Measurements from ENCODE around the gene ALMS1. TPM values are rescaled to one million over a fixed set of nuclear protein-coding genes. Genes with fewer than 3 reads are reported as not detected.

ALMS1 gene
- polyA plus RNA-seq, 1 of the 3 experiments (the other 2 are of a cell fraction): 7.0 TPM

DNA sequence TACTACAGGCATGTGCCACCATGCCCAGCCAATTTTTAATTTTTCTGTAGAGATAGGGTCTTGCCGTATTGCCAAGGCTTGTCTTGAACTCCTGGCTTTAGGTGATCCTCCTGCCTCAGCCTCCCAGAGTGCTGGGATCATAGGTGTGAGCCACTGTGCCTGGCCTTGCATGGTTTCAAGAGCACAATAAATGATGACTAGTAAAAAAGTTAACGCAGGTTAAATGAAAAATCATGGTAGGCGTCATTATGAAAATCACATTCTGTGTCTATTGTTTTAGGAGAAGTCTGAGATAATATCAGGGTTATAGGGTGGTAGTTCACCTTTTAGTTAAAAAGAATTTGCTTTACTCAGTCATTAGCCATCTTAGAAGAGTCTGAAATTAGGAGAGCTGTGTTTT lies 38.3 kb downstream of the ALMS1 start:
- Histone ChIP-seq H3F3A (replicated peaks; ENCODE audit: insufficient read depth) (no peaks in the 10 kb centered on the region), H3K4me2 (no peak overlapping the region), H3K27me3 (ENCODE audit: insufficient read depth) (no peaks in the 10 kb centered on the region), H3K27ac (ENCODE audit: low read depth in 2 of 2, low read length in 1 of 2) (no peak overlapping the region), H3K9me2 (no peaks in the 10 kb centered on the region), H3K79me2 (ENCODE audit: insufficient read depth) (no peaks in the 10 kb centered on the region), H2AFZ (ENCODE audit: low read depth) (no peak overlapping the region), H4K20me1 (ENCODE audit: insufficient read depth) (no peaks in the 10 kb centered on the region), H3K9ac (no peak overlapping the region), H3K9me3 (no peaks in the 10 kb centered on the region), H3K36me3 (replicated peaks in 1 of 2; ENCODE audit: control insufficient read depth in 1 of 2, insufficient read depth in 2 of 2, low read length in 1 of 2) (peaks cover 46 to 55% of the 10 kb centered on the region in 2 experiments), H3K4me1 (ENCODE audit: control insufficient read depth in 1 of 2, insufficient read depth in 2 of 2, low read depth in 1 of 2, low read length in 1 of 2) (no peaks in the 10 kb centered on the region), H3K4me3 (ENCODE audit: low read depth in 2 of 2, low read length in 1 of 2) (no peak overlapping the region)
- DNase-seq: no peak
- POLR2A ChIA-PET: no interaction called here
- 100% methylated on average over 3 of the region's 3 CpGs for WGBS (ENCODE audit: low lambda C conversion rate)
- CTCF ChIA-PET: interaction anchor here (0.9 kb wide), 1 partner anchor 133 kb away, joined by 3 read pairs; no protein-coding TSS in a partner anchor
- TF ChIP-seq, protein P1, sequence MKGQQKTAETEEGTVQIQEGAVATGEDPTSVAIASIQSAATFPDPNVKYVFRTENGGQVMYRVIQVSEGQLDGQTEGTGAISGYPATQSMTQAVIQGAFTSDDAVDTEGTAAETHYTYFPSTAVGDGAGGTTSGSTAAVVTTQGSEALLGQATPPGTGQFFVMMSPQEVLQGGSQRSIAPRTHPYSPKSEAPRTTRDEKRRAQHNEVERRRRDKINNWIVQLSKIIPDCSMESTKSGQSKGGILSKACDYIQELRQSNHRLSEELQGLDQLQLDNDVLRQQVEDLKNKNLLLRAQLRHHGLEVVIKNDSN (IDR thresholded peaks at IDR 0.05; ENCODE audit: borderline replicate concordance, low read depth): no peak
- TF ChIP-seq RCOR1 (IDR thresholded peaks at IDR 0.05; ENCODE audit: low read length): no peak
- TF ChIP-seq, protein P2, sequence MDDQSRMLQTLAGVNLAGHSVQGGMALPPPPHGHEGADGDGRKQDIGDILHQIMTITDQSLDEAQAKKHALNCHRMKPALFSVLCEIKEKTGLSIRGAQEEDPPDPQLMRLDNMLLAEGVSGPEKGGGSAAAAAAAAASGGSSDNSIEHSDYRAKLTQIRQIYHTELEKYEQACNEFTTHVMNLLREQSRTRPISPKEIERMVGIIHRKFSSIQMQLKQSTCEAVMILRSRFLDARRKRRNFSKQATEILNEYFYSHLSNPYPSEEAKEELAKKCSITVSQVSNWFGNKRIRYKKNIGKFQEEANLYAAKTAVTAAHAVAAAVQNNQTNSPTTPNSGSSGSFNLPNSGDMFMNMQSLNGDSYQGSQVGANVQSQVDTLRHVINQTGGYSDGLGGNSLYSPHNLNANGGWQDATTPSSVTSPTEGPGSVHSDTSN (IDR thresholded peaks at IDR 0.05): no peak
- no peak for TF ChIP-seq EZH2phosphoT487 (IDR thresholded peaks at IDR 0.05; ENCODE audit: borderline replicate concordance, low read depth)
- TF ChIP-seq, protein P3, sequence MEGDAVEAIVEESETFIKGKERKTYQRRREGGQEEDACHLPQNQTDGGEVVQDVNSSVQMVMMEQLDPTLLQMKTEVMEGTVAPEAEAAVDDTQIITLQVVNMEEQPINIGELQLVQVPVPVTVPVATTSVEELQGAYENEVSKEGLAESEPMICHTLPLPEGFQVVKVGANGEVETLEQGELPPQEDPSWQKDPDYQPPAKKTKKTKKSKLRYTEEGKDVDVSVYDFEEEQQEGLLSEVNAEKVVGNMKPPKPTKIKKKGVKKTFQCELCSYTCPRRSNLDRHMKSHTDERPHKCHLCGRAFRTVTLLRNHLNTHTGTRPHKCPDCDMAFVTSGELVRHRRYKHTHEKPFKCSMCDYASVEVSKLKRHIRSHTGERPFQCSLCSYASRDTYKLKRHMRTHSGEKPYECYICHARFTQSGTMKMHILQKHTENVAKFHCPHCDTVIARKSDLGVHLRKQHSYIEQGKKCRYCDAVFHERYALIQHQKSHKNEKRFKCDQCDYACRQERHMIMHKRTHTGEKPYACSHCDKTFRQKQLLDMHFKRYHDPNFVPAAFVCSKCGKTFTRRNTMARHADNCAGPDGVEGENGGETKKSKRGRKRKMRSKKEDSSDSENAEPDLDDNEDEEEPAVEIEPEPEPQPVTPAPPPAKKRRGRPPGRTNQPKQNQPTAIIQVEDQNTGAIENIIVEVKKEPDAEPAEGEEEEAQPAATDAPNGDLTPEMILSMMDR (IDR thresholded peaks at IDR 0.05): no peak
- no peak for TF ChIP-seq NFIC (IDR thresholded peaks at IDR 0.05; ENCODE audit: borderline replicate concordance)
- TF ChIP-seq RAD21 (IDR thresholded peaks at IDR 0.05; ENCODE audit: low read length): no peak
- TF ChIP-seq, protein P4, sequence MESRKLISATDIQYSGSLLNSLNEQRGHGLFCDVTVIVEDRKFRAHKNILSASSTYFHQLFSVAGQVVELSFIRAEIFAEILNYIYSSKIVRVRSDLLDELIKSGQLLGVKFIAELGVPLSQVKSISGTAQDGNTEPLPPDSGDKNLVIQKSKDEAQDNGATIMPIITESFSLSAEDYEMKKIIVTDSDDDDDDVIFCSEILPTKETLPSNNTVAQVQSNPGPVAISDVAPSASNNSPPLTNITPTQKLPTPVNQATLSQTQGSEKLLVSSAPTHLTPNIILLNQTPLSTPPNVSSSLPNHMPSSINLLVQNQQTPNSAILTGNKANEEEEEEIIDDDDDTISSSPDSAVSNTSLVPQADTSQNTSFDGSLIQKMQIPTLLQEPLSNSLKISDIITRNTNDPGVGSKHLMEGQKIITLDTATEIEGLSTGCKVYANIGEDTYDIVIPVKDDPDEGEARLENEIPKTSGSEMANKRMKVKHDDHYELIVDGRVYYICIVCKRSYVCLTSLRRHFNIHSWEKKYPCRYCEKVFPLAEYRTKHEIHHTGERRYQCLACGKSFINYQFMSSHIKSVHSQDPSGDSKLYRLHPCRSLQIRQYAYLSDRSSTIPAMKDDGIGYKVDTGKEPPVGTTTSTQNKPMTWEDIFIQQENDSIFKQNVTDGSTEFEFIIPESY (IDR thresholded peaks at IDR 0.05; ENCODE audit: borderline replicate concordance, low read depth): no peak
- TF ChIP-seq YY1 (IDR thresholded peaks at IDR 0.05; ENCODE audit: low read depth): no peak
- TF ChIP-seq JUND (IDR thresholded peaks at IDR 0.05): no peak
- no peak for TF ChIP-seq SMC3 (IDR thresholded peaks at IDR 0.05; ENCODE audit: low read depth, low read length)
- no peak for TF ChIP-seq EP300 (IDR thresholded peaks at IDR 0.05; ENCODE audit: borderline replicate concordance in 1 of 2, low read depth in 1 of 2, low read length in 1 of 2)
- no peak for TF ChIP-seq RFX5 (IDR thresholded peaks at IDR 0.05; ENCODE audit: low read length)
- TF ChIP-seq IRF3 (IDR thresholded peaks at IDR 0.05; ENCODE audit: low read depth, low read length): no peak
- TF ChIP-seq MEF2A (IDR thresholded peaks at IDR 0.05; ENCODE audit: borderline replicate concordance, low read depth): no peak
- no peak for TF ChIP-seq GATA2 (CRISPR knock-in tag; IDR thresholded peaks at IDR 0.05)
